K562 (cell line): ENCODE results near the gene EEF1A2. TPM values are rescaled to one million over a fixed set of nuclear protein-coding genes. Genes with fewer than 3 reads are reported as not detected.

Experiments
- ATF3 ChIP-seq, 2 experiments: fragments of 450-650 bp in 1 of 2; sonication (generic) in 1 of 2; formaldehyde crosslinking in 1 of 2; IDR thresholded peaks in 1 of 2; conservative IDR thresholded peaks in 1 of 2; 2 replicates each; pipeline versions ENCODE4 v1.6.1 to v1.8.1; 2016 to 2023; ENCODE audit warnings: mild to moderate bottlenecking in 2 of 2, moderate library complexity in 2 of 2, inconsistent platforms in 1 of 2, missing genetic modification reagents in 1 of 2
- CTBP1 ChIP-seq: fragments of 450-650 bp; IDR thresholded peaks from 2 replicates; pipeline ENCODE4 v1.6.1; 2016; ENCODE audit warnings: borderline replicate concordance
- MEF2A ChIP-seq: IDR thresholded peaks from 2 replicates; pipeline ENCODE4 v1.6.1; 2011; ENCODE audit warnings: low read depth, mild to moderate bottlenecking, low read length, moderate library complexity; ENCODE audit not compliant: control insufficient read depth
- NRF1 ChIP-seq, 2 experiments: fragments of 450-650 bp; IDR thresholded peaks in 1 of 2; conservative IDR thresholded peaks in 1 of 2; 2 replicates each; pipeline ENCODE4 v1.6.1; 2014; ENCODE audit warnings: mild to moderate bottlenecking in 2 of 2
- polyA plus RNA-seq, 8 experiments: library from polyadenylated mRNA; depleted of rRNA in 4 of 8; stranded (reverse) in 5 of 8; unstranded in 3 of 8; fragments of >200 nt; fragmentation: Nextera tagmentation in 2 of 8; fragmentation: Illumina TruSeq in 1 of 8; extraction: Ambion mirVana in 2 of 8; extraction: Trizol in 1 of 8; gene quantifications; 2 replicates each; pipeline versions ENCODE4 v1.2.1 to v1.2.3, GENCODE V29; 2011 to 2014; ENCODE audit warnings: inconsistent platforms in 1 of 8, missing spikeins in 1 of 8
- total RNA-seq, 7 experiments: library from RNA; depleted of rRNA in 6 of 7; stranded (reverse); fragments of >200 nt in 6 of 7; fragmentation: Illumina TruSeq in 2 of 7; extraction: Trizol in 2 of 7; gene quantifications; 2 replicates each; pipeline versions ENCODE4 v1.2.1 to v1.2.3, GENCODE V29; 2011 to 2021; ENCODE audit warnings: low replicate concordance in 1 of 7
- TF ChIP-seq, protein P1 (sequence below), 2 experiments: fragments of 450-650 bp in 1 of 2; sonication (generic) in 1 of 2; formaldehyde crosslinking in 1 of 2; IDR thresholded peaks; 2 replicates each; pipeline versions ENCODE4 v1.7.1 to v1.9.0; 2016 to 2022; ENCODE audit warnings: inconsistent platforms in 1 of 2, mild to moderate bottlenecking in 1 of 2, missing genetic modification reagents in 1 of 2
- TF ChIP-seq, protein P2 (sequence below): fragments of 450-650 bp; formaldehyde crosslinking; IDR thresholded peaks from 2 replicates; pipeline ENCODE4 v1.4.0; 2022; ENCODE audit warnings: mild to moderate bottlenecking, moderate library complexity
- TF ChIP-seq, protein P3 (sequence below): fragments of 450-650 bp; IDR thresholded peaks from 2 replicates; pipeline ENCODE4 v1.6.1; 2016

EEF1A2 gene
- total and polyA plus RNA-seq, 9 of the 15 experiments (the other 6 are each of a cell fraction or from before 2014, with no cell fraction given), result 0.04 to 29.6 (median 11.5) TPM

GRCh38 chr20:63509088-63509564 is 10.2 kb upstream of the EEF1A2 start (continued):
- TF ChIP-seq, protein P1, sequence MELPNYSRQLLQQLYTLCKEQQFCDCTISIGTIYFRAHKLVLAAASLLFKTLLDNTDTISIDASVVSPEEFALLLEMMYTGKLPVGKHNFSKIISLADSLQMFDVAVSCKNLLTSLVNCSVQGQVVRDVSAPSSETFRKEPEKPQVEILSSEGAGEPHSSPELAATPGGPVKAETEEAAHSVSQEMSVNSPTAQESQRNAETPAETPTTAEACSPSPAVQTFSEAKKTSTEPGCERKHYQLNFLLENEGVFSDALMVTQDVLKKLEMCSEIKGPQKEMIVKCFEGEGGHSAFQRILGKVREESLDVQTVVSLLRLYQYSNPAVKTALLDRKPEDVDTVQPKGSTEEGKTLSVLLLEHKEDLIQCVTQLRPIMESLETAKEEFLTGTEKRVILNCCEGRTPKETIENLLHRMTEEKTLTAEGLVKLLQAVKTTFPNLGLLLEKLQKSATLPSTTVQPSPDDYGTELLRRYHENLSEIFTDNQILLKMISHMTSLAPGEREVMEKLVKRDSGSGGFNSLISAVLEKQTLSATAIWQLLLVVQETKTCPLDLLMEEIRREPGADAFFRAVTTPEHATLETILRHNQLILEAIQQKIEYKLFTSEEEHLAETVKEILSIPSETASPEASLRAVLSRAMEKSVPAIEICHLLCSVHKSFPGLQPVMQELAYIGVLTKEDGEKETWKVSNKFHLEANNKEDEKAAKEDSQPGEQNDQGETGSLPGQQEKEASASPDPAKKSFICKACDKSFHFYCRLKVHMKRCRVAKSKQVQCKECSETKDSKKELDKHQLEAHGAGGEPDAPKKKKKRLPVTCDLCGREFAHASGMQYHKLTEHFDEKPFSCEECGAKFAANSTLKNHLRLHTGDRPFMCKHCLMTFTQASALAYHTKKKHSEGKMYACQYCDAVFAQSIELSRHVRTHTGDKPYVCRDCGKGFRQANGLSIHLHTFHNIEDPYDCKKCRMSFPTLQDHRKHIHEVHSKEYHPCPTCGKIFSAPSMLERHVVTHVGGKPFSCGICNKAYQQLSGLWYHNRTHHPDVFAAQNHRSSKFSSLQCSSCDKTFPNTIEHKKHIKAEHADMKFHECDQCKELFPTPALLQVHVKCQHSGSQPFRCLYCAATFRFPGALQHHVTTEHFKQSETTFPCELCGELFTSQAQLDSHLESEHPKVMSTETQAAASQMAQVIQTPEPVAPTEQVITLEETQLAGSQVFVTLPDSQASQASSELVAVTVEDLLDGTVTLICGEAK (IDR thresholded peaks at IDR 0.05), result peak; percentile 40; the same call in 1 of the 2 replicates
- TF ChIP-seq, protein P1 (CRISPR knock-in tag; IDR thresholded peaks at IDR 0.05), result no peak
- TF ChIP-seq MEF2A (peak; percentile 3; the same call in 1 of the 2 replicates), ATF3 (IDR thresholded peaks at IDR 0.05) (peak; percentile 84), ATF3 (CRISPR knock-in tag; conservative IDR thresholded peaks at IDR 0.05) (no peak), NRF1 (conservative IDR thresholded peaks at IDR 0.05 in 1 of 2, IDR thresholded peaks at IDR 0.05 in 1 of 2) (peak in 1 of 2 experiments; percentile 46; a peak in 2 of 4 replicates), CTBP1 (0 out of 2 replicates have a peak, but pooled peaks have one; percentile 16)
- TF ChIP-seq, protein P2, sequence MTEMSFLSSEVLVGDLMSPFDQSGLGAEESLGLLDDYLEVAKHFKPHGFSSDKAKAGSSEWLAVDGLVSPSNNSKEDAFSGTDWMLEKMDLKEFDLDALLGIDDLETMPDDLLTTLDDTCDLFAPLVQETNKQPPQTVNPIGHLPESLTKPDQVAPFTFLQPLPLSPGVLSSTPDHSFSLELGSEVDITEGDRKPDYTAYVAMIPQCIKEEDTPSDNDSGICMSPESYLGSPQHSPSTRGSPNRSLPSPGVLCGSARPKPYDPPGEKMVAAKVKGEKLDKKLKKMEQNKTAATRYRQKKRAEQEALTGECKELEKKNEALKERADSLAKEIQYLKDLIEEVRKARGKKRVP (CRISPR knock-in tag), result no peak
- TF ChIP-seq, protein P3, sequence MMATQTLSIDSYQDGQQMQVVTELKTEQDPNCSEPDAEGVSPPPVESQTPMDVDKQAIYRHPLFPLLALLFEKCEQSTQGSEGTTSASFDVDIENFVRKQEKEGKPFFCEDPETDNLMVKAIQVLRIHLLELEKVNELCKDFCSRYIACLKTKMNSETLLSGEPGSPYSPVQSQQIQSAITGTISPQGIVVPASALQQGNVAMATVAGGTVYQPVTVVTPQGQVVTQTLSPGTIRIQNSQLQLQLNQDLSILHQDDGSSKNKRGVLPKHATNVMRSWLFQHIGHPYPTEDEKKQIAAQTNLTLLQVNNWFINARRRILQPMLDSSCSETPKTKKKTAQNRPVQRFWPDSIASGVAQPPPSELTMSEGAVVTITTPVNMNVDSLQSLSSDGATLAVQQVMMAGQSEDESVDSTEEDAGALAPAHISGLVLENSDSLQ, result no peak
